NB4 (cell line): ENCODE measurements around the gene CHSY1.
A peak's percentile ranks its signal among the peaks of the same experiment; 100 is the strongest.

Experiments
- DNase-seq: peaks from one replicate; pipeline ENCODE4 v3.0.0; 2010; ENCODE audit warnings: low read depth
- H3K4me3 ChIP-seq: one replicate; pipeline ENCODE4 v1.5.1; 2011; ENCODE audit warnings: mild to moderate bottlenecking, low read depth, low read length, moderate library complexity
- MYC ChIP-seq: IDR thresholded peaks from 2 replicates; pipeline ENCODE4 v1.6.1; 2011; ENCODE audit warnings: low read depth, low read length
- POLR2A ChIP-seq: IDR thresholded peaks from 2 replicates; pipeline ENCODE4 v1.6.1; 2011; ENCODE audit warnings: mild to moderate bottlenecking; ENCODE audit not compliant: insufficient read length; ENCODE audit errors: extremely low read depth
- TF ChIP-seq, protein P1 (sequence below): IDR thresholded peaks from 2 replicates; pipeline ENCODE4 v1.6.1; 2011; ENCODE audit warnings: low read depth, low read length
- TF ChIP-seq, protein P2 (sequence below): IDR thresholded peaks from one replicate; pipeline ENCODE4 v1.5.1; 2012; ENCODE audit warnings: low read depth, low read length

The CHSY1 gene

DNA sequence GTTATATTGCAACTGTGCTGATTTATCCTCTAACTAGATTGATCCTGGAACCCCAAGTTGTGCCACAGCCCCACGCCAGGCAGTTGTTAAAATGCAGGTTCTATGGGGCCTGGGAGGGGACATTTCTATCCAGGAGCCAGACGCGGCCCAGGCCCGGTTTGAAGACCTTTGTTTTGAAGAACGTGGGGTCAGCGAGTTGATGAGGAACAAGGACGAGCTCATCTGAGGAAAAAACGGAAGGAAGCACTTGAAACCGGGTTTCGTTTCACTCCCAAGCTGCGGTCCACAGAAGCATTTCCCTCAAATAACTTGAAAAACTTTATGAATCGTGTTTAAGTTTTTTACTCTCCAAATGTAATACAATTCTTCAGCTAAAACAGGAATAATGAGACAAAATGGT, 76.4 kb downstream of the CHSY1 start:
- TF ChIP-seq, protein P1, sequence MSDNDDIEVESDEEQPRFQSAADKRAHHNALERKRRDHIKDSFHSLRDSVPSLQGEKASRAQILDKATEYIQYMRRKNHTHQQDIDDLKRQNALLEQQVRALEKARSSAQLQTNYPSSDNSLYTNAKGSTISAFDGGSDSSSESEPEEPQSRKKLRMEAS: no peak
- no peak for TF ChIP-seq POLR2A
- no peak for TF ChIP-seq MYC
- TF ChIP-seq, protein P2, sequence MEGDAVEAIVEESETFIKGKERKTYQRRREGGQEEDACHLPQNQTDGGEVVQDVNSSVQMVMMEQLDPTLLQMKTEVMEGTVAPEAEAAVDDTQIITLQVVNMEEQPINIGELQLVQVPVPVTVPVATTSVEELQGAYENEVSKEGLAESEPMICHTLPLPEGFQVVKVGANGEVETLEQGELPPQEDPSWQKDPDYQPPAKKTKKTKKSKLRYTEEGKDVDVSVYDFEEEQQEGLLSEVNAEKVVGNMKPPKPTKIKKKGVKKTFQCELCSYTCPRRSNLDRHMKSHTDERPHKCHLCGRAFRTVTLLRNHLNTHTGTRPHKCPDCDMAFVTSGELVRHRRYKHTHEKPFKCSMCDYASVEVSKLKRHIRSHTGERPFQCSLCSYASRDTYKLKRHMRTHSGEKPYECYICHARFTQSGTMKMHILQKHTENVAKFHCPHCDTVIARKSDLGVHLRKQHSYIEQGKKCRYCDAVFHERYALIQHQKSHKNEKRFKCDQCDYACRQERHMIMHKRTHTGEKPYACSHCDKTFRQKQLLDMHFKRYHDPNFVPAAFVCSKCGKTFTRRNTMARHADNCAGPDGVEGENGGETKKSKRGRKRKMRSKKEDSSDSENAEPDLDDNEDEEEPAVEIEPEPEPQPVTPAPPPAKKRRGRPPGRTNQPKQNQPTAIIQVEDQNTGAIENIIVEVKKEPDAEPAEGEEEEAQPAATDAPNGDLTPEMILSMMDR: no peak
- H3K4me3 ChIP-seq: no peak overlapping the region
- DNase-seq: peak; percentile 46

DNA sequence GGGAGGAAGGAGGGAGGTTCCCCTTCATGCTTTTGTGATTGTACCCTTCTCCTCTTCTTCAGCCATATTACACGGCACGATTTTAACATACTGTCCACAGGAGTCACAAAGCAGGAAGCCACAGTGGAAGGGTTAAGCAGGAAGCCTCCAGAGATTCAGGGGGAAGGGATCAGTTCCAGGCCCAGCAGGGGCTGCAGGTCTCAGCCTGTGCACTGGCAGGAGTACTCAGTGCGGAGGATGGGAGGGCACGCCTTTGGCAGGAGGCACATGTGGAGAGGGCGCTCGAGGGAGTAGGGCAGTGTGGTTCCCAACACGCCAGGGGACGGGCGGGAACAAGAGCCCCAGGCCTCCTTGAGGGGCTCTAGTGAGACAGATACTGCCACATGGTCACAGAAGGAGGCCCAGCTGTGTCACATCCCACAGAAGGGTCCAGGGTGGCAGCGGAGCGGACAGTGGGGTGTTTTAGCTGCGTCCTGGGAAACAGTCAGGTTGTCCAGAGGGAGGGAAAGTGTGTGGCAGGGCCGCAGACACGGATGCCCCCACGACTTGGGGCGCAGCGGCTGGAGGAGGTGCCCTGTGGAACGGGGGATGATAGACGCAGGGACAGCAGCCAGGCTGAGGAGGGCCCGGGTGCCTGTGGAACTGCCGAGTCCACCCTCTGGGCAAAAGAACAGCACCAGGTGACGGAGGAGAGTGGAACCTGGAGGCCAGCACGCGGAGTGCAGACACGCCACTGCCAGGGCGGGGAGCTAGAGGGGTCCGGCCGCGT, 77.5 kb downstream of the CHSY1 start:
- no peak for DNase-seq
- TF ChIP-seq MYC (no peak), POLR2A (no peak)
- TF ChIP-seq, protein P1: no peak
- TF ChIP-seq, protein P2: no peak
- H3K4me3 ChIP-seq: no peak overlapping the region

DNA sequence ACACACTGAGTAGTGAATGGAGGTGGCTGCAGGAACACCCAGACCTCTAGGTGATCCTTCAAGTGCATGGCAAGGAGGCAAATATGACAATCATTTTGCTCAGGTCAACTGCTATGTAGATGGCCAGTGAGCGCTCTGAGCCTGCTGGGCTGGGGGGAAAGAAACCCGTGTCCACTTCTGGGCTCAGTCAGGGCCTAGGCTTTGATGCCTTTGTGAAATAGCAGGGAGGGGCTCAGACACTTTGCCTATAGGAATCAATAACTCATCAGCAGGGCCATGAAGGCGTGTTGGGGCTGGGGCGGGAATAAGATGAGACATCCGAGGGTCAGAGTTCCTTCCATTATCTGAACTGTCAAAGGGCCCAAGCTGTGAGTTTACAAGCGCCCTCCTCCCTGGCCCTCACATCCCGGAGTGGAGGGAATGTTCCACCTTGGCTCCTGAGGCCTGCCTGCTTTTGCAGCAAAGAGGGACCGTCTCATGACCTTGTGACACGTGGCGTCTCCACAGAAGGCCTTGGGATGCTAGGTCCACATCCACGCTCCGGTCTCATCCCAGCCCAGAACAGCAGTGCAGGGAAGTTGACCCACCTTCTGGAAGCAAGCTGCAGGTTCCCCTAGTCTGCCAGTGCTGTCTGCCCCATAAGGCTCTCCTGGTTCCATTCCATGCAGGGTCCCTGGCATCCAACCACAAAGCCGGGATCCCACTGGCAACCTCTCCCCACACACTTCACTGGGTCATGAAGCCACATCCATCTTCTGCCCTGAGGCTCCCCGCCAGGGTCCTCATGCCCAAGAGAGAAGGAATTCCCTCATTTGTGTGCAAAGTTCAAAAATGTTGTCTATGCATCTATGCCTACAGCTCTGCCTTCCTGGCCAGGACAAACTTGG, 78.4 kb downstream of the CHSY1 start:
- H3K4me3 ChIP-seq: no peak overlapping the region
- TF ChIP-seq MYC (no peak), POLR2A (peak; percentile 18)
- DNase-seq: no peak

DNA sequence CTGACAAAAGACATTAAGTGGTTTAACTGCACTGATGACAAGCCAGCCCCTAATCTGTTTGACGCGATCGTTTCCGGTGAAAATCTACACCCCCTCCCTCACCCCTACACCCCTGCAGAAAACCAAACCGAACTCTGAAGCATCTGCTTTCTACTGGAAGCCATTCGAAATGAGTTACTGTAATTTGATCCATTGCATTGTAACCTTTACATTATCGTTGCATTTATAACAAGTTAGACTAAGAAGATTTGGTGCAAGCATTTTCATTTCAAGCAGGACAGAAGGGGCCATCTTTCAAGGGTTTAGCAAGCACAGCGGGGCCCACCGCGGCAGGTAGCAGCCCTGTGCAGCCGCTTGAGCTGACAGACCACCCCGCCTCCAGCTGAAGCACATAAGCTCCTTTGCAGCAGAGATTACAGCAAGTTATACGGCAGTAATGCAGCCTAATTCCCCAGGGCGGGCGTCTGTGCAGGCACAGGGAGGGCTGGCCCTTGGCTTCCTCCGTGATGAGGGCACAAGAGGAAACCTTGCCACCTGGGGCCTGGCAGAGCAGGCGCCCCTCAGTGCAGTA, 79.3 kb downstream of the CHSY1 start:
- TF ChIP-seq, protein P2: no peak
- TF ChIP-seq POLR2A (no peak), MYC (no peak)
- TF ChIP-seq, protein P1: no peak
- H3K4me3 ChIP-seq: no peak overlapping the region
- no peak for DNase-seq

DNA sequence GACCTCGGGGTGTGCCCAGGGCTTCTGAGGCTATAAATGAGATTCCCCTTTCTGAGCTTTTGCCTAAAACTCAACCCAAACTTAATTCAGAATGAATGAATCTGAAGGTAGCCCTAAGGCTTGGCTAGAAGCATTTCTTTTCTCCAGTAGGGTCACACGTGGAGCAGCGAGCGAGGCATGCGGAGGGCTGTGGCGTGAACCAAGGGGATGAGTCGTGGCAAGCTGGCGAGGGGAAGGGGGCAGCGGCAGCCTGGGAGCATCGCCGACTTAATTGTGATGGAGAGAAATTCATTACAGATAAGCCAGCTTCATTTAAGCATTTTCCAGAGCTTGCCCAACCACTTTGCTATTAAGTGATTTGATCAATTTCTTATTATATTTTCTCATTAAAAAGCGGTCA, 79.9 kb downstream of the CHSY1 start:
- TF ChIP-seq MYC: no peak
- TF ChIP-seq, protein P1: no peak
- TF ChIP-seq POLR2A: no peak
- TF ChIP-seq, protein P2: no peak
- DNase-seq: no peak
- no peak overlapping the region for H3K4me3 ChIP-seq
